Measurements from ENCODE around the gene SMARCA1.

The SMARCA1 gene

GRCh38 chrX:129495900-129496299 is 27.4 kb downstream of the SMARCA1 start:
- H3K36me3 ChIP-seq (ENCODE audit: control insufficient read depth in 1 of 2, insufficient read depth in 2 of 2, low read length in 2 of 2): peaks cover 11 to 27% of the 10 kb centered on the region in 2 donors
- H3K27ac ChIP-seq (ENCODE audit: low read length): no peak overlapping the region
- H3K9me3 ChIP-seq (ENCODE audit: control insufficient read depth in 1 of 2, low read length in 2 of 2): no peaks in the 10 kb centered on the region
- H3K4me3 ChIP-seq (ENCODE audit: low read depth in 1 of 2, low read length in 2 of 2): no peak overlapping the region
- H3K27me3 ChIP-seq (ENCODE audit: low read depth, low read length): no peaks in the 10 kb centered on the region
- H3K4me1 ChIP-seq (ENCODE audit: control insufficient read depth in 1 of 2, insufficient read depth in 2 of 2, low read length in 2 of 2): no peaks in the 10 kb centered on the region

- Histone ChIP-seq H3K4me1 (ENCODE audit: control insufficient read depth in 1 of 2, insufficient read depth in 2 of 2, low read length in 2 of 2) (no peaks in the 10 kb centered on the region), H3K27me3 (ENCODE audit: low read depth, low read length) (no peaks in the 10 kb centered on the region), H3K36me3 (ENCODE audit: control insufficient read depth in 1 of 2, insufficient read depth in 2 of 2, low read length in 2 of 2) (peaks cover 11 to 27% of the 10 kb centered on the region in 2 donors), H3K4me3 (ENCODE audit: low read depth in 1 of 2, low read length in 2 of 2) (no peak overlapping the region), H3K27ac (ENCODE audit: low read length) (no peak overlapping the region), H3K9me3 (ENCODE audit: control insufficient read depth in 1 of 2, low read length in 2 of 2) (no peaks in the 10 kb centered on the region)
Measured at GRCh38 chrX:129494887-129495286, 28.4 kb downstream of the SMARCA1 start.

- Histone ChIP-seq H3K27me3 (ENCODE audit: low read depth, low read length) (no peaks in the 10 kb centered on the region), H3K36me3 (ENCODE audit: control insufficient read depth in 1 of 2, insufficient read depth in 2 of 2, low read length in 2 of 2) (peaks cover 11 to 27% of the 10 kb centered on the region in 2 donors), H3K27ac (ENCODE audit: low read length) (no peak overlapping the region), H3K4me1 (ENCODE audit: control insufficient read depth in 1 of 2, insufficient read depth in 2 of 2, low read length in 2 of 2) (no peaks in the 10 kb centered on the region), H3K4me3 (ENCODE audit: low read depth in 1 of 2, low read length in 2 of 2) (no peak overlapping the region), H3K9me3 (ENCODE audit: control insufficient read depth in 1 of 2, low read length in 2 of 2) (no peaks in the 10 kb centered on the region)
Measured at GRCh38 chrX:129493643-129494042, 29.6 kb downstream of the SMARCA1 start.

- no peak overlapping the region for H3K4me3 ChIP-seq (ENCODE audit: low read depth in 1 of 2, low read length in 2 of 2)
- no peaks in the 10 kb centered on the region for H3K9me3 ChIP-seq (ENCODE audit: control insufficient read depth in 1 of 2, low read length in 2 of 2)
- peaks cover 9 to 17% of the 10 kb centered on the region in 2 donors for H3K36me3 ChIP-seq (ENCODE audit: control insufficient read depth in 1 of 2, insufficient read depth in 2 of 2, low read length in 2 of 2)
- no peak overlapping the region for H3K27ac ChIP-seq (ENCODE audit: low read length)
- no peaks in the 10 kb centered on the region for H3K27me3 ChIP-seq (ENCODE audit: low read depth, low read length)
- no peaks in the 10 kb centered on the region for H3K4me1 ChIP-seq (ENCODE audit: control insufficient read depth in 1 of 2, insufficient read depth in 2 of 2, low read length in 2 of 2)
Measured at GRCh38 chrX:129490330-129490729, 33.0 kb downstream of the SMARCA1 start.

GRCh38 chrX:129488359-129488758 is 34.9 kb downstream of the SMARCA1 start:
- no peak overlapping the region for H3K4me3 ChIP-seq (ENCODE audit: low read depth in 1 of 2, low read length in 2 of 2)
- no peaks in the 10 kb centered on the region for H3K27me3 ChIP-seq (ENCODE audit: low read depth, low read length)
- H3K27ac ChIP-seq (ENCODE audit: low read length): no peak overlapping the region
- no peaks in the 10 kb centered on the region for H3K4me1 ChIP-seq (ENCODE audit: control insufficient read depth in 1 of 2, insufficient read depth in 2 of 2, low read length in 2 of 2)
- peaks cover 4 to 13% of the 10 kb centered on the region in 2 donors for H3K36me3 ChIP-seq (ENCODE audit: control insufficient read depth in 1 of 2, insufficient read depth in 2 of 2, low read length in 2 of 2)
- no peaks in the 10 kb centered on the region for H3K9me3 ChIP-seq (ENCODE audit: control insufficient read depth in 1 of 2, low read length in 2 of 2)

- no peak overlapping the region for H3K27ac ChIP-seq (ENCODE audit: low read length)
- no peaks in the 10 kb centered on the region for H3K27me3 ChIP-seq (ENCODE audit: low read depth, low read length)
- H3K4me1 ChIP-seq (ENCODE audit: control insufficient read depth in 1 of 2, insufficient read depth in 2 of 2, low read length in 2 of 2): no peaks in the 10 kb centered on the region
- no peaks in the 10 kb centered on the region for H3K9me3 ChIP-seq (ENCODE audit: control insufficient read depth in 1 of 2, low read length in 2 of 2)
- no peak overlapping the region for H3K4me3 ChIP-seq (ENCODE audit: low read depth in 1 of 2, low read length in 2 of 2)
- peaks cover 0 to 13% of the 10 kb centered on the region in 2 donors for H3K36me3 ChIP-seq (ENCODE audit: control insufficient read depth in 1 of 2, insufficient read depth in 2 of 2, low read length in 2 of 2)
Measured at GRCh38 chrX:129480889-129481288, 42.4 kb downstream of the SMARCA1 start.

- Histone ChIP-seq H3K27ac (ENCODE audit: low read length) (no peak overlapping the region), H3K36me3 (ENCODE audit: control insufficient read depth in 1 of 2, insufficient read depth in 2 of 2, low read length in 2 of 2) (no peaks in the 10 kb centered on the region), H3K4me3 (ENCODE audit: low read depth in 1 of 2, low read length in 2 of 2) (no peak overlapping the region), H3K4me1 (ENCODE audit: control insufficient read depth in 1 of 2, insufficient read depth in 2 of 2, low read length in 2 of 2) (no peaks in the 10 kb centered on the region), H3K9me3 (ENCODE audit: control insufficient read depth in 1 of 2, low read length in 2 of 2) (no peaks in the 10 kb centered on the region), H3K27me3 (ENCODE audit: low read depth, low read length) (no peaks in the 10 kb centered on the region)
Measured at GRCh38 chrX:129478516-129478915, 44.8 kb downstream of the SMARCA1 start.

GRCh38 chrX:129472116-129472515 is 51.2 kb downstream of the SMARCA1 start:
- H3K27ac ChIP-seq (ENCODE audit: low read length): no peak overlapping the region
- no peak overlapping the region for H3K4me3 ChIP-seq (ENCODE audit: low read depth in 1 of 2, low read length in 2 of 2)
- H3K4me1 ChIP-seq (ENCODE audit: control insufficient read depth in 1 of 2, insufficient read depth in 2 of 2, low read length in 2 of 2): no peaks in the 10 kb centered on the region
- H3K36me3 ChIP-seq (ENCODE audit: control insufficient read depth in 1 of 2, insufficient read depth in 2 of 2, low read length in 2 of 2): peaks cover 4% of the 10 kb centered on the region in 2 donors
- no peaks in the 10 kb centered on the region for H3K9me3 ChIP-seq (ENCODE audit: control insufficient read depth in 1 of 2, low read length in 2 of 2)
- H3K27me3 ChIP-seq (ENCODE audit: low read depth, low read length): no peaks in the 10 kb centered on the region

- Histone ChIP-seq H3K4me3 (ENCODE audit: low read depth in 1 of 2, low read length in 2 of 2) (no peak overlapping the region), H3K36me3 (ENCODE audit: control insufficient read depth in 1 of 2, insufficient read depth in 2 of 2, low read length in 2 of 2) (peaks cover 0 to 12% of the 10 kb centered on the region in 2 donors), H3K9me3 (ENCODE audit: control insufficient read depth in 1 of 2, low read length in 2 of 2) (no peaks in the 10 kb centered on the region), H3K4me1 (ENCODE audit: control insufficient read depth in 1 of 2, insufficient read depth in 2 of 2, low read length in 2 of 2) (no peaks in the 10 kb centered on the region), H3K27ac (ENCODE audit: low read length) (no peak overlapping the region), H3K27me3 (ENCODE audit: low read depth, low read length) (no peaks in the 10 kb centered on the region)
Measured at GRCh38 chrX:129462707-129463106, 60.6 kb downstream of the SMARCA1 start.

- no peaks in the 10 kb centered on the region for H3K27me3 ChIP-seq (ENCODE audit: low read depth, low read length)
- H3K4me1 ChIP-seq (ENCODE audit: control insufficient read depth in 1 of 2, insufficient read depth in 2 of 2, low read length in 2 of 2): no peaks in the 10 kb centered on the region
- no peak overlapping the region for H3K27ac ChIP-seq (ENCODE audit: low read length)
- H3K4me3 ChIP-seq (ENCODE audit: low read depth in 1 of 2, low read length in 2 of 2): no peak overlapping the region
- no peaks in the 10 kb centered on the region for H3K9me3 ChIP-seq (ENCODE audit: control insufficient read depth in 1 of 2, low read length in 2 of 2)
- H3K36me3 ChIP-seq (ENCODE audit: control insufficient read depth in 1 of 2, insufficient read depth in 2 of 2, low read length in 2 of 2): peaks cover 0 to 12% of the 10 kb centered on the region in 2 donors
Measured at GRCh38 chrX:129461801-129462456, 61.4 kb downstream of the SMARCA1 start.

GRCh38 chrX:129452523-129452922 is 70.8 kb downstream of the SMARCA1 start:
- no peaks in the 10 kb centered on the region for H3K36me3 ChIP-seq (ENCODE audit: control insufficient read depth in 1 of 2, insufficient read depth in 2 of 2, low read length in 2 of 2)
- no peak overlapping the region for H3K4me3 ChIP-seq (ENCODE audit: low read depth in 1 of 2, low read length in 2 of 2)
- no peaks in the 10 kb centered on the region for H3K27me3 ChIP-seq (ENCODE audit: low read depth, low read length)
- no peaks in the 10 kb centered on the region for H3K9me3 ChIP-seq (ENCODE audit: control insufficient read depth in 1 of 2, low read length in 2 of 2)
- H3K27ac ChIP-seq (ENCODE audit: low read length): no peak overlapping the region
- H3K4me1 ChIP-seq (ENCODE audit: control insufficient read depth in 1 of 2, insufficient read depth in 2 of 2, low read length in 2 of 2): no peaks in the 10 kb centered on the region

- Histone ChIP-seq H3K4me3 (ENCODE audit: low read depth in 1 of 2, low read length in 2 of 2) (no peak overlapping the region), H3K27ac (ENCODE audit: low read length) (no peak overlapping the region), H3K4me1 (ENCODE audit: control insufficient read depth in 1 of 2, insufficient read depth in 2 of 2, low read length in 2 of 2) (no peaks in the 10 kb centered on the region)
Measured at GRCh38 chrX:129450123-129450522, 73.2 kb downstream of the SMARCA1 start.

More at GRCh38 chrX:129450123-129450522, 73.2 kb downstream of the SMARCA1 start:
- H3K36me3 ChIP-seq (ENCODE audit: control insufficient read depth in 1 of 2, insufficient read depth in 2 of 2, low read length in 2 of 2): no peaks in the 10 kb centered on the region
- H3K27me3 ChIP-seq (ENCODE audit: low read depth, low read length): no peaks in the 10 kb centered on the region
- no peaks in the 10 kb centered on the region for H3K9me3 ChIP-seq (ENCODE audit: control insufficient read depth in 1 of 2, low read length in 2 of 2)

All from muscle layer of duodenum (tissue), 2 donors.